Measurements from ENCODE around the gene ITPRIP.
A peak's percentile ranks its signal among the peaks of the same experiment; 100 is the strongest.

The ITPRIP gene

GRCh38 chr10:104274762-104275721 is 63.2 kb downstream of the ITPRIP start:
- DNase-seq, result peak; percentile 28

- no peak for DNase-seq
These were observed 64.2 kb downstream of the ITPRIP start for GRCh38 chr10:104273899-104274575.

DNA sequence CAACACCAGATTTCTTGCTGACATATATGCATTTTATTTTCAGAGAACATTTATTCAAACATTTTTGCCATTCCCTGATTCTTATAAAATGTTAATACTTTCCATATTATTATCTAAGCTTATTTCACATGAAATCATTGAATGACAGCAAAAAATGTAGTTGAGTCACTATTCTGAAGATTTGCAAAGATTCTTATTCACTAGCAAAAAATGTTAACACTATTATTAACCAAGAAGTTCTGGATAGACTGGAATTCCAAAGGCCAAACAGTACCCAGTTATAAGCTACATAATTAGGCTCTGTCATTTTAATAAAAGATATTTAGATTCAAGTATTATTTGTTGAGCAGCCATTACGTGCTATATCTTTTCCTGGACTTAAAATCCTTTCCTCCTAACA is 65.0 kb downstream of the ITPRIP start:
- DNase-seq, result no peak

GRCh38 chr10:104268713-104269645 is 69.3 kb downstream of the ITPRIP start, which contains the start of gene GSTO2:
Gene GSTO2, plus strand, starts transcription at chr10:104269184. Its CDS starts 5,732 bp downstream, at chr10:104274916.
- peak; percentile 96 for DNase-seq

GRCh38 chr10:104268405-104268712 is 69.9 kb downstream of the ITPRIP start:
- DNase-seq, result no peak

- DNase-seq, result no peak
These were observed 70.4 kb downstream of the ITPRIP start for GRCh38 chr10:104267721-104268404.

DNA sequence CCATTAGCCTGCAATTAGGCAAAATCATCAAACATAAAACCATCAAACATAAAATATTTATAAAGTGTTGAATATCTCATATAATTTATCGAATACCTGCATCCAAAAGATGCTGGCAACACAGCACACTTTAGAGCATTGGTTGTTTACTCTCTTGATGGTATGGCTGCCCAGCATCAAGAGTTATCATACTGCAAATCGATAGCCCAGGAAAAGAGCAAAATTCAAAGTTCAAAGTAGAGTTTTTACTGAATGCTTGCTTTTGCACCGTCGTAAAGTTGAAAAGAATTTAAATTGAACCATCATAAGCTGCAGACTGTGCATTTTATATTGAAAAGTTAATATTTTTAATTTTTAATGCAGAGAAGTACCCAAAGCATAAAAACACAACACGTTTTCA is 73.5 kb downstream of the ITPRIP start:
- DNase-seq, result no peak

GRCh38 chr10:104262055-104262454 is 76.2 kb downstream of the ITPRIP start:
- DNase-seq, result no peak

- no peak for DNase-seq
These were observed 77.5 kb downstream of the ITPRIP start for GRCh38 chr10:104260775-104261115.

DNA sequence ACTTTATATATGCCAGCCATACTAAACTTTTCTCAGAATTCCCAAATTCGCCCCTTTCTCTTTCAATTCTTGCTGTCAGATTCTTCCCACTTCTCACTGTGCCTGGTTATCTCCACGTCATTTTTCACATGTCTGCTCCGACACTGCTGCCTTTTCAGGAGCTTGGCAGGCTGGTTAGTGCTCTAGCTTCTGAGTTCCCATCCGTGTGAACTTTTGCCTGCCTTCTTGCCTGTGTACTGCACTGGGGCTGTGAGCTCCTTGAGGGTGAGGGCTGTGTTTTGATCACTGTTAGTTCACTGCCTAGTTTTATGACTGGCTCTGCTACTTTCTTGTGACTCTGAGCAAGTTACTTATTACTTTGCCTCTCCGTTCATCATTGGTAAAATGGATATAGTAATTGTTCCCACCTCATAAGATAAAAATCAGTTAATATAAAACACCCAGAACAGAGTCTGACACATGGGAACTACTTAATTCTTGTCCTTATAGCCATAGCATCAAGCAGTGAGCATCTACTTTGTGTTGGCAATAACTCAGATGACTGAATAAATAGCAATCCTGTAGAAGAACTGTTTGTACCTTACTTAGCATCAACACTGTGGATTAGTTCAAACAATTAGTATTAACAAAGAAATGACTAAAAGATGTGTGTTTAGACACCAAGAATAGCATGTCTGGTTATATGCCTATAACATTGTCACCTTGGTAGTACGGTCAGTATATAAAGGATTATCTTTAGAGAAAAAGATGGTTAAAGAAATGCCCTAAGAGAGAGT is 78.1 kb downstream of the ITPRIP start:
- DNase-seq, result no peak

All from activated gamma-delta T cell treated with Interleukin-2 at 50 U/mL for 16 hours (primary cell).